ENCODE results near the gene MYRFL. TPM values are rescaled to one million over a fixed set of nuclear protein-coding genes. Genes with fewer than 3 reads are reported as not detected.
A peak's percentile ranks its signal among the peaks of the same experiment; 100 is the strongest.

MYRFL gene
- total RNA-seq, 4 donors from 2014 or later, result not detected

DNA sequence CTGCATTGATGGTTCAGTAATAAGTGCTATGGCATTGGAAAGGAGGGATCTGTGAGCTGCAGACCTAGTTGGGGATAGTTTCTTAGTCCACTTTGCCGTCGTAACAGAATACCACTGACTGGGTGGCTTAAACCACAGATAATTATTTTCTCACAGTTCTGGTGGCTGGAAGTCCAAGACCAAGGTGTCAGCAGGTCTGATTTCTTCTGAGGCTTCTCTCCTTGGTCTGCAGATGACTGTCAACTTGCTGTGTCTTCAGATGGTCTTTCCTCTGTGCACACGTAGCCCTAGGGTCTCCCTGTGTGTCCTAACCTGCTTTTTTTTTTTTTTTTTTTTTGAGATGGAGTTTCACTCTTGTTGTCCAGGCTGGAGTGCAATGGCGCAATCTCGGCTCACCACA lies 126.1 kb downstream of the MYRFL start:
- no peak for DNase-seq (ENCODE audit: low spot score)
- ATAC-seq (ENCODE audit: low FRiP score), result no peak
- TF ChIP-seq CTCF (IDR thresholded peaks at IDR 0.05), result no peak

- DNase-seq (ENCODE audit: low spot score) (no peak), ATAC-seq (ENCODE audit: low FRiP score) (no peak)
- TF ChIP-seq CTCF (IDR thresholded peaks at IDR 0.05), result no peak
Measured at GRCh38 chr12:69952890-69953289, 127.9 kb downstream of the MYRFL start.

GRCh38 chr12:69961246-69961645 lies 136.2 kb downstream of the MYRFL start:
- DNase-seq (ENCODE audit: low spot score) (no peak), ATAC-seq (ENCODE audit: low FRiP score) (no peak)
- no peak for TF ChIP-seq CTCF (IDR thresholded peaks at IDR 0.05)

- DNase-seq (ENCODE audit: low spot score), result no peak
- peak; percentile 92 for ATAC-seq (ENCODE audit: low FRiP score)
- no peak for TF ChIP-seq CTCF (IDR thresholded peaks at IDR 0.05)
Measured at GRCh38 chr12:69966409-69966808, 141.4 kb downstream of the MYRFL start.

DNA sequence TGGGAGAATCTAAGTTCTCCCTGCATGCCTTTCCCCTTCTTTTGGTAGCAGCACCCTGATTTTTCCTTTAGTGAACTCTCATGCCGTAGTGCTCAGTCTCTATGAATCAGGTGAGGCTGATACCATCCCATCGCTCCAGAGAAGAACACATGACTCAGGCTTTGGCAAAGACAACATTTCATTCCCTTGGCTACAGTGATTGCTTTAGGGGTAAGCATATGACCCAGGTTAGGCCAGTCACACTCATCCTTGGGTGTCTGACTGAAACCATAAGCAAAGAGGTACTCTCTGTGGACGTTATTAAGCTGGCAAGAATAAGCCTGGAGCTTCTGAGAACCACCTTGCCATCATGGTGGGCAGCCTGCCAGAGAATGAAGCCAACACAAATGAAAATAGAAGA lies 141.8 kb downstream of the MYRFL start:
- peak; percentile 84 for ATAC-seq (ENCODE audit: low FRiP score)
- DNase-seq (ENCODE audit: low spot score), result no peak
- TF ChIP-seq CTCF (IDR thresholded peaks at IDR 0.05), result no peak

DNA sequence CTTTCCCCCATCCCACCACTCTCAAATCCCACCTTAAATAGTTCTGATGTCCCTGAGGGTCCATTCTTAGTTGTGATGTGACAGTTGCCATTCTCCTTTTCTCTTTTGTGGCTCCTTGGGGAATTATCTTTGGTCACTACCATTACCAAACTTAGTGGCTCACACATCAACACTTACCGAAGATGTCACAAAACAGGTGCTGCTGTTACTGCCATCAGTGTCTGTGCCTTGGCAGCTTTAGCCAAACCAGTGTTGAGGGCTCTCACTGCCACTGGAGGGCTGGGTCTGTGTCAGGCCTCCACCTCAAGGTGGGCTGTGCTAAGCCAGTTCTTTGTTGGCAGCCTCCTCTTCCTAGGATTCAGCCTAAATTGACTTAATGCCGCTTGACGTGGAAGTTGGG lies 144.0 kb downstream of the MYRFL start:
- no peak for TF ChIP-seq CTCF (IDR thresholded peaks at IDR 0.05)
- no peak for DNase-seq (ENCODE audit: low spot score)
- ATAC-seq (ENCODE audit: low FRiP score), result no peak

- DNase-seq (ENCODE audit: low spot score) (no peak), ATAC-seq (ENCODE audit: low FRiP score) (no peak)
- TF ChIP-seq CTCF (IDR thresholded peaks at IDR 0.05), result no peak
Measured at GRCh38 chr12:69972136-69972535, 147.1 kb downstream of the MYRFL start.

All from omental fat pad (tissue), 4 donors.